Measurements from ENCODE around the gene SMTN. TPM values are rescaled to one million over a fixed set of nuclear protein-coding genes. Genes with fewer than 3 reads are reported as not detected.

Gene SMTN
- total and polyA plus RNA-seq, 10 of the 15 experiments (the other 5 are each of a cell fraction or from before 2014, with no cell fraction given): 0.92 to 21.9 (median 4.8) TPM

DNA sequence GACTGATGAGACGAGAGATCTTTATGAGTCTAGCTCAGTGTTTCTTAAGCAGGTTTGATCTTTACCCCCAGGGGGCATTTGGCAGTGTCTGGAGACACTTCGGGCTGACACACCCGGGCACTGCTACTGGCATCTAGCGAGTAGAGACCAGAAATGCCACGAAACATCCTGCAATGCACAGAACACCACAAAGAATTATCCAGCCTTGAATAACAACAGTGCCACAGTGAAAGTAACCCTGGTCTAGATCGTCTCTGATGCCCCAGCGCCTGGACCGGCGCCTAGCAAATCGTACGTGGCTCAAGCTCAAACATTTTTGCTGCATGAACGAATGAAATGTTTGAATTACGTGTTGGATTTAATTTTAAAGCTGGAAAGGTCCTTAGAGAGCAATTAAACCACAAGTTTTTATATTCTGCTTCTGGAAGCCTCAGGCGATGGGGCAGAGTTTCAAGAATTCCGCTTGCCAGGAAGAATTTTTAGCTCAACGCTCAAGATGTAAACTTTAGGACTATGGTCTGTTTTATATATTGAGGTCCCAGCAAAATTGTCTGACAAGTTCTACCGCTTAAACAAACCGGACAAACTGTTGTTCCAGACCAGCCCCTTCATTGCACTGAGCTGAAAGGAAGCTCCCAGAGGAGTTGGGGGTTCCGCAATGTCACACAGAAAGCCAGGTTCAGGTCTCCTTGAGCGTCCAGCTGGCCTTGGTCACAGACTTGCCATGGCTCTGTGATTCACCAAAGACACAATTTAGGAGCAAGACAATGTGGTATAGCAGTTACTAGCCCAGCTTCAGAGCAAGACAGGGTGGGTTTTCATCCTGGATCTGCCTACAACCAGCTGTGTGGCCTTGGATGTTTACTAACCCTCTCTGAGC, 44.2 kb upstream of the SMTN start:
- WGBS (ENCODE audit: insufficient coverage, insufficient replicate concordance, low lambda C conversion rate, missing lambda C conversion rate): 44% methylated on average over 20 of the region's 20 CpGs
- no peaks in the 10 kb centered on the region for H3K36me3 ChIP-seq (ENCODE audit: control insufficient read depth in 2 of 2, insufficient read depth in 2 of 2, low read length in 1 of 2)
- ChIA-PET SMC1A (ENCODE audit: uncharacterized antibody, unreplicated experiment) (interaction anchor here (1.0 kb wide), 1 partner anchor 9 kb away, joined by 3 read pairs; no protein-coding TSS in a partner anchor), POLR2A (no interaction called here), CTCF (interaction anchor here (0.7 to 0.8 kb wide), 2 partner anchors 61 to 114 kb away, joined by 3 read pairs; no protein-coding TSS in a partner anchor), RAD21 (ENCODE audit: unreplicated experiment) (no interaction called here)
- H3K9ac ChIP-seq (ENCODE audit: control insufficient read depth, insufficient read depth, low read length): no peak overlapping the region
- in situ Hi-C loops (cut with MboI): no loop called here
- no peaks in the 10 kb centered on the region; a peak in 1 of 4 replicates for H3K27me3 ChIP-seq (replicated peaks in 1 of 2; ENCODE audit: control insufficient read depth in 2 of 2, insufficient read depth in 2 of 2, low read length in 1 of 2)
- H4K20me1 ChIP-seq (ENCODE audit: control insufficient read depth, insufficient read depth): no peaks in the 10 kb centered on the region
- ATAC-seq: no peak
- BruUV-seq (replicated peaks): no TSS peak
- H2AFZ ChIP-seq (ENCODE audit: control insufficient read depth, low read depth, low read length): no peak overlapping the region
- no peaks in the 10 kb centered on the region for H3K9me3 ChIP-seq (replicated peaks; ENCODE audit: control insufficient read depth, insufficient read depth, low read length)
- H3K4me3 ChIP-seq: no peak overlapping the region
- intact Hi-C loops (cut with micrococcal nuclease; ENCODE audit: unreplicated experiment): no loop called here
- H3K27ac ChIP-seq (ENCODE audit: control insufficient read depth, insufficient read depth): no peak overlapping the region
- H3K79me2 ChIP-seq (ENCODE audit: control insufficient read depth, insufficient read depth, low read length): no peaks in the 10 kb centered on the region
- no peaks in the 10 kb centered on the region for H3K4me1 ChIP-seq (ENCODE audit: control insufficient read depth, insufficient read depth, low read length)
- no peak for FAIRE-seq
- H3K4me2 ChIP-seq (ENCODE audit: control insufficient read depth, insufficient read depth): no peak overlapping the region
- no peak for DNase-seq (ENCODE audit: low read depth, low spot score)
- TF ChIP-seq YY1 (IDR thresholded peaks at IDR 0.05; ENCODE audit: low read depth, low read length) (no peak), ZSCAN29 (IDR thresholded peaks at IDR 0.05) (no peak), SUZ12 (IDR thresholded peaks at IDR 0.05; ENCODE audit: unreplicated experiment) (no peak), NRF1 (conservative IDR thresholded peaks at IDR 0.05; ENCODE audit: low read depth, low read length) (no peak), IKZF2 (IDR thresholded peaks at IDR 0.05) (no peak), BCLAF1 (IDR thresholded peaks at IDR 0.05) (no peak)
- TF ChIP-seq, protein P1, sequence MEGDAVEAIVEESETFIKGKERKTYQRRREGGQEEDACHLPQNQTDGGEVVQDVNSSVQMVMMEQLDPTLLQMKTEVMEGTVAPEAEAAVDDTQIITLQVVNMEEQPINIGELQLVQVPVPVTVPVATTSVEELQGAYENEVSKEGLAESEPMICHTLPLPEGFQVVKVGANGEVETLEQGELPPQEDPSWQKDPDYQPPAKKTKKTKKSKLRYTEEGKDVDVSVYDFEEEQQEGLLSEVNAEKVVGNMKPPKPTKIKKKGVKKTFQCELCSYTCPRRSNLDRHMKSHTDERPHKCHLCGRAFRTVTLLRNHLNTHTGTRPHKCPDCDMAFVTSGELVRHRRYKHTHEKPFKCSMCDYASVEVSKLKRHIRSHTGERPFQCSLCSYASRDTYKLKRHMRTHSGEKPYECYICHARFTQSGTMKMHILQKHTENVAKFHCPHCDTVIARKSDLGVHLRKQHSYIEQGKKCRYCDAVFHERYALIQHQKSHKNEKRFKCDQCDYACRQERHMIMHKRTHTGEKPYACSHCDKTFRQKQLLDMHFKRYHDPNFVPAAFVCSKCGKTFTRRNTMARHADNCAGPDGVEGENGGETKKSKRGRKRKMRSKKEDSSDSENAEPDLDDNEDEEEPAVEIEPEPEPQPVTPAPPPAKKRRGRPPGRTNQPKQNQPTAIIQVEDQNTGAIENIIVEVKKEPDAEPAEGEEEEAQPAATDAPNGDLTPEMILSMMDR (IDR thresholded peaks at IDR 0.05 in 2 of 3, conservative IDR thresholded peaks at IDR 0.05 in 1 of 3; ENCODE audit: control insufficient read depth in 2 of 3, extremely low read depth in 1 of 3, insufficient read depth in 1 of 3, low read depth in 3 of 3, low read length in 3 of 3): no peak
- TF ChIP-seq, protein P2, sequence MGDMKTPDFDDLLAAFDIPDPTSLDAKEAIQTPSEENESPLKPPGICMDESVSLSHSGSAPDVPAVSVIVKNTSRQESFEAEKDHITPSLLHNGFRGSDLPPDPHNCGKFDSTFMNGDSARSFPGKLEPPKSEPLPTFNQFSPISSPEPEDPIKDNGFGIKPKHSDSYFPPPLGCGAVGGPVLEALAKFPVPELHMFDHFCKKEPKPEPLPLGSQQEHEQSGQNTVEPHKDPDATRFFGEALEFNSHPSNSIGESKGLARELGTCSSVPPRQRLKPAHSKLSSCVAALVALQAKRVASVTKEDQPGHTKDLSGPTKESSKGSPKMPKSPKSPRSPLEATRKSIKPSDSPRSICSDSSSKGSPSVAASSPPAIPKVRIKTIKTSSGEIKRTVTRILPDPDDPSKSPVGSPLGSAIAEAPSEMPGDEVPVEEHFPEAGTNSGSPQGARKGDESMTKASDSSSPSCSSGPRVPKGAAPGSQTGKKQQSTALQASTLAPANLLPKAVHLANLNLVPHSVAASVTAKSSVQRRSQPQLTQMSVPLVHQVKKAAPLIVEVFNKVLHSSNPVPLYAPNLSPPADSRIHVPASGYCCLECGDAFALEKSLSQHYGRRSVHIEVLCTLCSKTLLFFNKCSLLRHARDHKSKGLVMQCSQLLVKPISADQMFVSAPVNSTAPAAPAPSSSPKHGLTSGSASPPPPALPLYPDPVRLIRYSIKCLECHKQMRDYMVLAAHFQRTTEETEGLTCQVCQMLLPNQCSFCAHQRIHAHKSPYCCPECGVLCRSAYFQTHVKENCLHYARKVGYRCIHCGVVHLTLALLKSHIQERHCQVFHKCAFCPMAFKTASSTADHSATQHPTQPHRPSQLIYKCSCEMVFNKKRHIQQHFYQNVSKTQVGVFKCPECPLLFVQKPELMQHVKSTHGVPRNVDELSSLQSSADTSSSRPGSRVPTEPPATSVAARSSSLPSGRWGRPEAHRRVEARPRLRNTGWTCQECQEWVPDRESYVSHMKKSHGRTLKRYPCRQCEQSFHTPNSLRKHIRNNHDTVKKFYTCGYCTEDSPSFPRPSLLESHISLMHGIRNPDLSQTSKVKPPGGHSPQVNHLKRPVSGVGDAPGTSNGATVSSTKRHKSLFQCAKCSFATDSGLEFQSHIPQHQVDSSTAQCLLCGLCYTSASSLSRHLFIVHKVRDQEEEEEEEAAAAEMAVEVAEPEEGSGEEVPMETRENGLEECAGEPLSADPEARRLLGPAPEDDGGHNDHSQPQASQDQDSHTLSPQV (IDR thresholded peaks at IDR 0.05): no peak
